ENCODE measurements around the gene GSTA5. TPM values are rescaled to one million over a fixed set of nuclear protein-coding genes. Genes with fewer than 3 reads are reported as not detected.
"Not testable (repeated sequence)": the region's sequence is repeated elsewhere in the genome, so short reads cannot be mapped to it uniquely, and the experiment has no call there.

Gene GSTA5
- not detected for polyA plus RNA-seq (ENCODE audit: insufficient read length)

DNA sequence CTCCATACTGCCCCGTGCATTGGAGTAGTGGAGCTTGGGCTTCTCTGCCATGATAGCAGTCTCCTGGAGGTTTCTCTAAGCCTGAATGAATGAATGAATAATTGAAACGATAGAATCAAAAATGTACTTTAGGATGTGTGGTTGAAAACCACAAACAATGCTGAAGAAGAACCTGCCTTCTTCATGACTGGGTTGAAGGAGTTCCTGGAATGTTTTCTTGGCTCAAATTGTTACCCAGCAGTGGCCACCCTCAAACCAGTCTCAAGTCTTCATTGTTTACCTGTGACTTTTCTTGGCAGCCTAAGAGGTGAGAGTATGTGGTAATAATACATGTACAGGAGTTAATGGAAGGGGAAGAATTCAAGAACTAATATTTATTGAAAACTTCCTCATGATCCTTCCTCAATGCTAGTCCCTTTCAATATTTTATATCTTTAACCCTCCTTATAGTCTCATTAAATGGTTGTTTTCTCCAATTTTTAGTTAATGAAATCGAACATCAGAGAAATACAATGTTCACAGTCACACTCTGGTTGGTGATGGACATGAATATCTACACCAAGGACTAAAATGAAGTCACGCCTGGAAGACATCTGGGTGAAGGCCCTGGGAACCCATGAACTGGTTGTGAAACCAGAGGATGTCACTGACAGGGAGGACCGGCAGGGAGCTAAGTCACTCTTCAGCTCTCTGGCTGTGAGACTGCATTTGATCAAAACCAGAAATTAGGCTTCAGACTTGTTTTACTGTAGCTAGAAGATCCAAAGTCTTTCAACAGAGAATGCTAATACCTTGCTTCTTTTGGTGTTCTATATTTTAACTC is at the start of gene GSTA5:
Gene GSTA5 (minus strand): TSS at position 51 of the 823 bp plus-strand sequence.
- no peak for DNase-seq

- DNase-seq = no peak
Measured at GRCh38 chr6:52890018-52890417, 49.4 kb upstream of the GSTA5 start.

DNA sequence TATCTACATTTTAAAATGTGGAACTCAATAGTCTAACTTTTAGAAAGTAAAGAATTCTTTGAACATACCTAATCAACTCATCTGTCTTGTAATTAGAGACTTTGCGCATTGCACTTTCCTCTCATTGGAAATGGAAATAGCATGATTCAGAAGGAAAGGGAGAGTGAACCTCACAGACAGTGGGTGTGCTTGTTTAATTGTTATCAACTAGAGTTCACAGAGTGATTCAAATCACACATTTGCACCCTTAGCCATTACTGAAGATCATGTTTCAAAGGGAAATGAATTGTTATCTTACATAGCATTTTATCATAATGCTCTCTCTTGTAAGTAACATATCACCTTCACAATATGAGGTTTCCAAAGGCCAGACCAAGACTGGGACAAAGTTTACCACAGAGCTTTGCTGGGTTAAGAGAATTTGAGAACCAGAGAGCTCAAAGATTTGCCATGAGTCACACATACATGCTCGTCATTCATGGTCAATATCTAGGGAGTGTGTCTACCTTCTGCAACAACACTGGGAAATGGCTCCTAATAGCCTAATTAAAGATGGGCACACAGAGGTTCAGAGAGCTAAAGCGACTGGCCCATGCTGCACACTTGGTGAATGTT is 47.4 kb upstream of the GSTA5 start:
- no peak for DNase-seq

- DNase-seq = peak; percentile 65
Measured at GRCh38 chr6:52881996-52882841, 41.6 kb upstream of the GSTA5 start.

DNA sequence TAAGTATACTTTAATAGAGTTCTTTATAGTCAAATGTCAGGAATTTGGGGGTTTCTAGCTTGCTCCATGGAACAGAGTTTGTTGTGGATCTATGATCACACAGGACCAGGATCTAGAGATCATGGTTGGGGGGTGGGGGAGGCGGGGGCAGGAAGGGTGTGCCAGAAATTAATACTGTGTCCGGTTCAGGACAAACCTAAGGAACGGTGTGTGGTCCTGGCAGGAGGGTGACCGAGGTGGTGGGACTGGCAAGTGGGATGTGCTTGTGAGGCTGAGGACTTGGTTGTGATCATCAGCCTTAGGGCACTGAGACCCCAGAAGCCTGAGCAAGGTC is 41.0 kb upstream of the GSTA5 start:
- DNase-seq = no peak

DNA sequence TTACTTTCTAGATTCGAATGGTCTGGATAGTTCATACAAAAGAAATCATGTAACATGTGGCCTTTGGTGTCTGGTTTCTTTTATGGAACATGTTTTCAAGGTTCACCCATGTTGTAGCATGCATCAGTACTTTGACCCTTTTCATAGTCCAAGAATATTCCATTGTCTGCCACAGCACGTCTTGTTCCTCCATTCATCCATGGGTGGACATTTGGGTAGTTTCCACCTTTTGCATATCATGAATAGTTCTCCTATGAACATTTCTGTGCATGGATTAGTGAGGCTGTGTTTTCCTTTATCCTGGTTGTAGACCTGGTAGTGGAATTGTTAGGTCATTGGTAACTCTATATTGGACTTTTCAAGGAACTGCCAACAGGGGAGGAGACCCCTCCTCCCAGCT is 37.2 kb upstream of the GSTA5 start:
- DNase-seq = no peak

DNA sequence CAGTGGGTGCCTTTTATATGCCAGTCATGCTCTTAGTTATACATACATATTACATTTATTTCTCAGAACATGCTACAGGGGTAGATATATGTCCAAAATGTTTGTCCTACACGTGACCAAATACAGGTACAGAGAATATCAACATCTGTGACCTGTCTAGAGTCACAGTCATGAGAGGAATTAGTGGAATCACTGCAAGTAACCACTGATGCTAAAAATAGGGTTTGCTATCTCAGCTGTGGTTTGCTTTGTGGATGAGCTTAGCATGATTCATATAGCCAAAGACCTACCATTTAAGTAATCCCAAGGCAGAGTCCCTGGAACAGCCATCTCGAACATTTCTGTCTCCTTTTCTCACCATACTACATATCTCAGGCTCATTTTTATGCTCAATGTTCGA is 36.6 kb upstream of the GSTA5 start:
- DNase-seq = no peak

DNA sequence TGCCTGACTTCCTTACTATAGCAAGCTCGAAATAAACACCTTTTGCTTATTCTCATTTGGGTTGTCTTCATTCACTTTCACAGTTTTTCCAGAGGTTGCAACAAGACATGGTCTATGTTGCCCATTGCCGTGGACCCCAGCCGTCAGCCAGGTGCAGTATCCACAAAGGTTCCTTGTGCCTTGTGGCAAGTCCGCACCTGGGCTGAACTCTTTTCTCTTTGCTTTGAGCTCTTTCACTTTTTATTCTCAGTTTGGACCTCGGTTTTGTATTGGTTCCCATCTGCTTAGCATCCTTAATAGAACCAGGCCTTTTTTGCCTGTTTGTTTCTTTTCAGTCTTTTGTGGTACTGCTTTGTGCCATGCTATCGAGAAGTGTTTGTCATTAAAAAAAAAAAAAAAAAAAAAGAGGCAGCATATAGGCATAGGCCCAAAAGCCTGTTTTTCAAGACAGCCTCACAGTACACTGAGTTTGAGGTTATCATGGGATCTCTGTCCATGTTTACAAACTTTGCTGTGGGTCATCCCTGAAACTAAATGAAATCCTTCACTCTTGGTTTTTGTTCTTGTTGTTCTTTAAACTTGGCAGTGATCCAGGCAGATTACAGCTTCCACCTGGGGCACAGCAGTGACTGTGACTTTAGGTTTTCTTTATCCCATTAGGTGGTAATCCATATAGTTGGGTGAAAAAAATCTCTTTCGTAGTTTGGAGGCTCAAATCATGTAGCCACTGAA is 35.6 kb upstream of the GSTA5 start:
- DNase-seq = no peak

DNA sequence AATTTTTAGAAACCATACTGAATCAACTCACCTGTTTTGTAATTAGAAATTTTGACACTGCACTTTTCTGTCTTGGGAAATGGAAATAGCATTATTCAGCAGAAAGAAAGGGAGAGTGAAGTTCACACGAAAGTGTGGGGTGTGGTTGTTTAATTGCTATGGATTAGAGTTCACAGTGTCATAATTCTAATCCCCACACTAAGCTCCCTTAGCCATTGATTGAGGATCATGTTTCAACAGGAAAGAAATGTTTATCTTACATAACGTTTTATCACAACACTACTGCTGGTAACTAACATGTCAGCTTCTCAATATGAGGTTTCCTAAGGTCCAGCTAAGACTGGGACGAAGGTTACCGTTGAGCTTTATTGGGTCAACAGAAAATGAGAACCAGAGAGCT is 31.4 kb upstream of the GSTA5 start:
- DNase-seq = no peak

DNA sequence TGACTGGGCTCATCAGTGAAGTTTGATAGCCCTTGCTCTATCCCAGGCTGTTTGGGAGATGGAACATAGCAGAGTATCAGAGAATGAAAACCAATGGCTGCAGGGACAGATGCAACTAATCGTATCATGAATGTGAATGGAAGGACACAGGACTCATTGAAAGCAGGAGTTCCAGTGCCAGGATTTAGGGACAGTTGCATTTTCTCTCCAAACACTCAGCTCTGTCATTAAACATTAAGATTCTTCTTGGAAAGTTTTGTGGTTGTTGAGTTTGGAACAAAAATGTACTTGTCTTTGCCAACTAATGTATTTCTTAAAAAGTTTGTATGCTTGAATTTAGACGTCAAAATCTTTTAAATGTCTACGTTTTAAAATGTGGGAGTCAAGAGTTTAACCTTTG is 31.0 kb upstream of the GSTA5 start:
- no peak for DNase-seq

DNA sequence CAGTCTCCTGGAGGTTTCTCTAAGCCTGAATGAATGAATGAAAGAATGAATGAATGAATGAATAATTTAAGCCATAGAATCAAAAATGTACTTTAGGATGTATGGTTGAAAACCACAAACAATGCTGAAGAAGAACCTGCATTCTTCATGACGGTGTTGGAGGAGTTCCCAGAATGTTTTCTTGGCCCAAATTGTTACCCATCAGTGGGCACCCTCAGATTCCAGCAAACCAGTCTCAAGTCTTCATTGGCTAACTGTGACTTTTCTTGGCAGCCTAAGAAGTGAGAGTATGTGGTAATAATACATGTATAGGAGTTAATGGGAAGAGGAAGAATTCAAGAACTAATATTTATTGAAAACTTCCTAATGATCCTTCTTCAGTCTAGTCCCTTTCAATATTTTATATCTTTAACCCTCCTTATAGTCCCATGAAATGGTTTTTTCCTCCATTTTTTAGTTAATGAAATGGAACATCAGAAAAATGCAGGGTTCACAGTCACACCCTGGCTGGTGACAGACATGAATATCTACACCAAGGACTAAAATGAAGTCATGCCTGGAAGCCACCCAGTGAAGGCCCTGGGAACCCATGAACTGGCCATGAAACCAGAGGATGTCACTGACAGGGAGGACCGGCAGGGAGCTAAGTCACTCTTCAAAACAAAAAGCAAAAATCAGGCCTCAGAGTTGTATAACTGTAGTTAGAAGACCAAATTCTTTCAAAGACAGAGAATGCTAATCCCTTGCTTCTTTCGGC is 29.9 kb upstream of the GSTA5 start:
- not testable (repeated sequence) for DNase-seq

- not testable (repeated sequence) for DNase-seq
Measured at GRCh38 chr6:52868899-52869298, 28.3 kb upstream of the GSTA5 start.

- DNase-seq = no peak
Measured at GRCh38 chr6:52868240-52868639, 27.6 kb upstream of the GSTA5 start.

- not testable (repeated sequence) for DNase-seq
Measured at GRCh38 chr6:52861151-52861550, 20.5 kb upstream of the GSTA5 start.

DNA sequence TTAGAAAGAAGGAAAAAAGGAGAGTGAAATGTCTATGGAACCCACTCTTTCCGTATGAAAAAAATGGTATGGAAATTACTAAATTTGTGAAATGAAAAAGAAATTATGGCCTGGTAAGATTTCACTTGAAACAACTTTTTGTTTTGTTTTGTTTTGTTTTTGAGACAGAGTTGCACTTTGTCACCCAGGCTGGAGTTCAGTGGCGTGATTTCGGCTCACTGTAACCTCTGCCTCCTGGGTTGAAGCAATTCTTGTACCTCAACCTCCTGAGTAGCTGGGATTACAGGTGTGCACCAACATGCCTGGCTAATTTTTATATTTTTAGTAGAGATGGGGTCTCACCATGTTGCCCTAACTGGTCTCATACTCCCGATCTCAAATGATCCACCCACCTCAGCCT is 17.8 kb upstream of the GSTA5 start:
- no peak for DNase-seq

DNA sequence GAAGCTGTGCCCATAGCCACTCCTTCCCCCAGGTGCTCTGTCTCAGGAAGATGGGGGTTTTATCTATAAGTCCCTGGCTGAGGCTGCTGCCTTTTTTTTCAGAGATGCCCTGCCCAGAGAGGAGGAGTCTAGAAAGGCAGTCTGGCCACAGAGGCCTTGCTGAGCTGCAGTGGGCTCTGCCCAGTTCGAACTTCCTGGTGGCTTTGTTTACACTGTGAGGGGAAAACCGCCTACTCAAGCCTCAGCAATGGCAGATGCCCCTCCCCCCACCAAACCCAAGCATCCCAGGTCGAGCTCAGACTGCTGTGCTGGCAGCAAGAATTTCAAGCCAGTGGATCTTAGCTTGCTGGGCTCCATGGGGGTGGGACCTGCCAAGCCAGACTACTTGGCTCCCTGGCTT is 15.5 kb upstream of the GSTA5 start:
- DNase-seq = not testable (repeated sequence)

DNA sequence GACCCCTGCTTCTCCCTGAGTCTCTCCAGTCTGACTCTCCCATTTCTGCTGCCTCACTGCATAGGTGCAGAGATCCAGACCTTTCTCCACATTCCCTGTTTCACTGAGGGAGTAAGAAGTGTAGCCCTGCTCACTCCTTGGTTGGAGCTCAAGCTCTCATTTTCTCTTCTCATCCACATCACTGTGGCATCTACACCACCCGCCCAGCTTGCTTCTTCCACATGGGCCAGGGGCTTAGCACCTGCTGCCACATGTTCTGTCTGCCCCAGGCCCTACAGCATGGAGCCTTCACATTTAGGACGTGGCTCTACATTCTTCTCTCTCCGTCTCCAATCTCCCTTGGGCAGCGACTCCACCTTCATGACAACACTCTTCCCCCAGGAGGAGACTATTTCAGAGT is 8.5 kb upstream of the GSTA5 start:
- no peak for DNase-seq

GRCh38 chr6:52846002-52846401 is 5.4 kb upstream of the GSTA5 start:
- no peak for DNase-seq

DNA sequence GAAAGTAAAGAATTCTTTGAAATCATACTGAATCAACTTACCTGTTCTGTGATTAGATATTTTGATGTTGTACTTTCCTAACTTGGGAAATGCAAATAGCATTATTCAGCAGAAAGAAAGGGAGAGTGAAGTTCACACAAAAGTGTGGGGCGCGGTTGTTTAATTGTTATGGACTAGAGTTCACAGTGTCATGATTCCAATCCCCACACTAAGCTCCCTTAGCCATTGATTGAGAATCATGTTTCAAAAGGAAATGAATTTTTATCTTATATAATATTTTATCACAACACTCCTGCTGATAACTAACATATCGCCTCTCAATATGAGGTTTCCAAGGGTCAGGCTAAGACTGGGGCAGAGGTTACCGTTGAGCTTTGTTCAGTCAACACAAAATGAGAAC is 3.0 kb upstream of the GSTA5 start:
- no peak for DNase-seq

DNA sequence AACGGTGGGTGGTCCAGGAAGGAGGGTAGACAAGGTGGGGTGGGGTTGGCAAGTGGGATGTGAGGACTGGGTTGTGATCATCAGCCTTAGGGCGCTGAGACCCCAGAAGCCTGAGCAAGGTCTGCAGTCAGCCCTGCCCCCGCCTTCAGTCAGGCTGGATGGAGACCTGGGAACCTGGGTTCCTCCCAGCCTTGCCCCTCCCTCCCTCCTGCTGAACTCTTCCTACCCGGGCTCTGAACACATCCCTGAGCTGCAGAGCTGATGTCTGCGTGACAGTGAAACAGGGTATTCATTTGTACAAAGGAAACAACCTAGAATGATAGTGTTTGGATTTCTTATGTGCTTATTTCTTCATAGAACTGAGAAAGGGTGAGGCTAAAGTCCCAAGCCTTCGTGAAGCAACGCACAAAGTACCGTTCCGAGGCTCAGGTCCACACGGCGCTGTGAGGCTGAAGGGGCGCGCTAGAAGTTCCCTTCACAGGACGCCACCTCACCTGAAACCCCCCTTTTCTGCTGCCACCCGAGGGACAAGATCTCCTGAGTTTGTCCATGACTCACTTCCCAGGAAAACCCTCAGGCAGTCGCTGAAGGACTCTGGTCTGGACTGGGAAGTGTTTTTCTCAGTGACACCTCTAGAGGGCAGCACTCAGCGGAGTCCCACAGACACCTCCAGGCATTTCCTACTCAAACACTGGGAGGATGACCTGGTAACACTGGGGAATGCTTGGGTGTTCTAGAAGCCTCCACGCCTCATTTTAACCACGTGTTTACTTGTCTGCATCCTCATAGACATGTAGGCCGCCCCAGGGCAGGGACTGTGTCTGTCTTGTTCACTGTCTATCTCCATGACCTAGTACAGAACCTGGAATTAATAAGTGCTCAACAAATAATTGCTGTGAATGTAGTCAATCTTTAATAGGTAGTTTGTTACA is 1.2 kb downstream of the GSTA5 start:
- peak; percentile 8 for DNase-seq

GRCh38 chr6:52834481-52834880 is 6.1 kb downstream of the GSTA5 start:
- no peak for DNase-seq
